Activated T-cell treated with anti-CD3 and anti-CD28 coated beads for 4 hours (primary cell): Measurements from ENCODE around the gene TMX4.
"Not testable (repeated sequence)": the region's sequence is repeated elsewhere in the genome, so short reads cannot be mapped to it uniquely, and the experiment has no call there.

Experiments
- DNase-seq: peaks from one replicate; pipeline ENCODE4 v3.0.0-alpha.2; 2020

The TMX4 gene

DNA sequence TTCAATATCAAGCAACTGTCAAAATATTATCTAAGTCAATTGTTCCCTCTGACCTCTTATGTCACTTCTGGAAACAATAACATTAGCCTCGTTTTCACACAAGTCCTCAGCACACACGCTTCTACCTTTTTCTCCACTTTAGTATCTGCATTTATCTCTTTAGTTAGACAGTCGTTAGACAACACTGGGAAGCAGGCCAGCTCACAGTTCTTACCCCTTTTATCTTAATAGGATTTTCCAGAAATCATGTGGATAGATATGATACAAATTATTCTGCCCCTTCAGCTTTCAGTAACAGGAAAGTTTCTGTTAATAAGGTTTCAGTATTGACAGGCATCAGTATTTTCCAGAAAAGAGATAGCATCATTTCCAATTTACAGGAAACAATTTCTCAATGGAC, 53.4 kb downstream of the TMX4 start:
- DNase-seq, result no peak

GRCh38 chr20:7959484-7959883, 60.1 kb downstream of the TMX4 start:
- no peak for DNase-seq

- not testable (repeated sequence) for DNase-seq
These were observed 63.0 kb downstream of the TMX4 start for GRCh38 chr20:7956561-7956960.

GRCh38 chr20:7950387-7950786, 69.2 kb downstream of the TMX4 start:
- DNase-seq, result no peak

GRCh38 chr20:7943891-7944290, 75.7 kb downstream of the TMX4 start:
- no peak for DNase-seq

- no peak for DNase-seq
These were observed 79.2 kb downstream of the TMX4 start, which contains the start of gene HAO1 for GRCh38 chr20:7940341-7940740. HAO1 (minus strand) TSS chr20:7940458; CDS start chr20:7940422, 36 bp downstream.

DNA sequence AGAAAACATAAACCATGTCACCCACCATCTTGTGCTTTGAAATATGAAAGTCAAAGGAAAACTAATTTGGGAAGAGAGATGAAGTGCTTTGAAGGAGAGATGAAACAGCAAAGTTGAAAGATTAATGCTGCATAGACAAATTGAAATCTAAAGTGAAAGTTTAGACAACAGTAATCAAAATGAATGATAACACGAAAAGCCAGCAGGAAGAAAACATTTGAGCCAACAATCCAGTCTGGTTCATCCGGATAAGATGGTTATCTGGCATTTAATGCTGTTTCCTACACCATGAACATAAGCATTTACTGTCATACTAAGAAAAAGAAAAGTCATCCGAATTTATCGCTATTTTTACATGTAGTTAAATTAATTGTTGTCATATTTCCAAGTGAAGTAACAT, 79.9 kb downstream of the TMX4 start:
- DNase-seq, result no peak

- no peak for DNase-seq
These were observed 81.5 kb downstream of the TMX4 start for GRCh38 chr20:7938058-7938457.

DNA sequence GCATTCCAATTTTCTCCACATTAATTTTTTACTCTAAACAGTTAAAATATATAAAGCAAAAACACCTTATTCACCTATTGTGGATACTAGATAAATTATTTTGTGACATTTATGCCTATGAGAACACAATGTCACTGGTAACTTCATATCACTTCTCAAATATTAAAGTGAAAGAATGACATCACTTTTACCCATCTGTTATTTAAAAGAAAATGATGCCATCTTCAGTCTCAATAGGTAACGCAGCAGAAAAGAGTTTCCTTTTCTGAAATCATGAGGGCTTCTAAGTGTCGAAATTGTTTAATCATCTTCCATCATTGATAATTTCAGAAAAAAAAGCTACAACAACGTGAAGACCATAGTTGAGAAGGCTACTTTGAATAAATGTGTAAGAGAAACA, 82.2 kb downstream of the TMX4 start:
- no peak for DNase-seq

DNA sequence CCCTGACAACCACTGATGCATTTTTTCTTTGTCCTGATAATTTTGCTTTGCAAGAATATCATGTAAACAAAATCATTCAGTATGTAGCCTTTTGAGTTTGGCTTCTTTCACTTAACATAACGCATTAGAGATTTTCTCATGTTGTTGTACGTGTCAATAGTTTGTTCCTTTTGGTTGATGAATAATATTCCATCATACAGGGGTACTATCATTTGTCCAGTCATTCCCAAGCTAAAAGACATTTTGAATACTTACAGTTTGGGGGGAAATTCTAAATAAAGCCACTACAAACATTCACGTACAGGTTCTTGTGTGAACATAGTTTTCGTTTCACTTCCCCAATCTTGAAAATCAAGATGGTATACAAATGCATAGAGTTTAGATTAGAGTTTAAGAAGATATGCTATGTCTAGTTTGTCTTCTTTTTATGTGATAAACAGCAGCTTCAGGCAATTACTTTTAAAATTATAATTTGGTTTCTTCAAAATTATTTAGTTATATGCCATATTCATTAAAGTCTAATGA, 84.5 kb downstream of the TMX4 start:
- no peak for DNase-seq

- DNase-seq, result no peak
These were observed 86.2 kb downstream of the TMX4 start for GRCh38 chr20:7933346-7933745.

DNA sequence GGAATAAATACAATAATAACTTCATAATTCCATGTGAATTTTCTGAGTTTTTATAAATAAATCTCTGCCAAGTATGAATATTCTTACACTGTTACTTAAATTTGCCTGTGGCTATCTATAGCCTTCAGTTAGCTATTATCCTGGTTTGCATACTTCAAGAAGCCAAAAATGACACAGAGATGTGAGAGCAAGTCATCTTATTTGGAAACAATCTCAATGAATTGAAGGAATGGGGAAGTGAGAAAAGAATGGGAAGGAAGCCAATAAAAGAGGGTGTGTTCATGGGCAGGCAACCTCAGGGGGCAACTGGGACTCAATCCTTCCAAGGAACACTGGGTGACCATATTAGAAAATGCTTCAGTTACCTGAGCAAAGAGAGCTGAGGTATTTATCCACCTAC, 89.2 kb downstream of the TMX4 start:
- DNase-seq, result no peak
